Astrocyte of the cerebellum (primary cell): ENCODE data around the gene FAM237B.

Experiments
- DNase-seq: peaks from one replicate; pipeline ENCODE4 v3.0.0-alpha.2; 2011; ENCODE audit warnings: low read depth
- H3K4me3 ChIP-seq: 2 replicates; pipeline ENCODE4 v1.5.1; 2011; ENCODE audit warnings: mild to moderate bottlenecking, low read depth, low read length, moderate library complexity
- in situ Hi-C: cut with HindIII; loops from 2 replicates; pipeline ENCODE4 v1.10.0; 2017; ENCODE audit warnings: low sequenced_read_pairs
- TF ChIP-seq, protein P1 (sequence below): IDR thresholded peaks from 2 replicates; pipeline ENCODE4 v1.5.1; 2012; ENCODE audit warnings: low read length, low read depth, moderate library complexity, mild to moderate bottlenecking; ENCODE audit errors: missing control alignments

FAM237B gene

DNA sequence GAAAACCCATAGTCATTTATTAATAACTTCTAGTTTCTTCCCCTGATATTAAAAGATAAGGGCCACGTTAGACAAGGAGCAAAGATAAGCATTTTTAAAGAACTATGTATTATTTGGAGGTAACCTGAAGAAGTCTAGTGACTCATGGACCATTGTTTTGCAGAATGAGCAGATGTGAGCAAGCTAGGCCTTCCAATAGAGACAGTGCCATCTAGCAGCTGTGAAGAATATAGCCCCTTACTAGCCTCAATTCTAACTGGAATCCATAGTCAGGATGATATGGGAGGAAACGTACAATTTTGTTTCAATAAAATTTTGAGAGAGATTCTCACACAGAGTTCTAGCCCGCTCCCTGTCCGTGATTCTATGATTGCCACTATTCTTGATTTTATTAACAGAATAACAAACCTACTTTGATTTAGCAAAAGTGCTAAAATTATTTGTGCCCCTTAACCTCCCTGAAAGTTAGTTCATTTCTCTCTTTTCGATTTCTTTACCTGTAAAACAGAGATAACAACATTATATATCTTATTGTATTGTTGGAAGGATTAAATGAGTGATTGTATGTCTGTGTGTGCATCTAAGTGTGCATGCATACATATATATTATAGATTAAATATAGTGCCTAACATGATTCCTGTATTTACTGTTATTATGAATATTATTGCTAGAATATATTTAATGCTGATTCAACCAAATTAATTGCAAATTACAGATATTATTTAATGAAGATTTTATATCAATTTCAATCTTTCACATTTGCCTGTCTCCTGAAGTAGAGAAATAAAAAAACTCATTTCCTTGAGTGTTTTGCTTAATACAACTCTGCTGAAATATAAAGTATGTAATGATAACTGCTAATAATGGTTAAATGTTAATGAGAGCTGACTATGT lies 22.7 kb downstream of the FAM237B start:
- peak; percentile 59 for DNase-seq
- in situ Hi-C loops: no loop called here

DNA sequence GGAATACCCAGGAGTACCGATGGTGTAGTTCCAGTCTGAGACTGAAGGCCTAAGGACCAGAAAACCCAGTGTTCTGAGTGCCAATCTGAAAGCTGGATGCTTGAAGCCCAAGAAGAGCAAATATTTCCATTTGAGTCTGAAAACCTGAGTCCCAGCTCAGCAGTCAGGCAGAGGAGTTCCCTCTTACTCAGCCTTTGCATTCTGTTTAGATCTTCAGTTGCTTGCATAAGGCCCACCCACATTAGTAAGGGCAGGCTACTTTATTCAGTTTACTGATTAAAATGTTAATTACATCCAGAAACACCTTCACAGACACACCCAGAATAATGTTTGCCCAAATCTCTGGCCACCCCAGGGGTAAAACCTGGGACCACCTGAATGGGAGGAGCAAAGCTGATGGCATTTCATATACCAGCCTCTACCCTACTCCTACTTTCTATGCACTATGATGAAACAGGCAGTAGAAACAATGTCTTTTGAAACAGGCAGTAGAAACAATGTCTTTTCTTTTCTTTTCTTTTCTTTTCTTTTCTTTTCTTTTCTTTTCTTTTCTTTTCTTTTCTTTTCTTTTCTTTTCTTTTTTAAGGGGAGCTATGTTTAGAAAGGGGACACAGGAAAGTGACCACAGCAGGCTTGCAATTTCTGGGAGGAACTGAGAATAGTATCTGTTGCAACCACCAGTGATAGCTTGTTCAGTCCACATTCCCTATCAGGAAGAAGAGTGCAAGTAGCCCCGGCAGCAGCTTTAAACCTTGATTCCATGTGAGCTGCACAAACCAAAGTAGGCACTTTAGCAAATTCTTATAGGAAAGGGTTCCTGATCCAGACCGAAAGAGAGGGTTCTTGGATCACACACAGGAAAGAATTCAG lies 30.6 kb downstream of the FAM237B start:
- no peak overlapping the region for H3K4me3 ChIP-seq
- no peak for DNase-seq
- TF ChIP-seq, protein P1, sequence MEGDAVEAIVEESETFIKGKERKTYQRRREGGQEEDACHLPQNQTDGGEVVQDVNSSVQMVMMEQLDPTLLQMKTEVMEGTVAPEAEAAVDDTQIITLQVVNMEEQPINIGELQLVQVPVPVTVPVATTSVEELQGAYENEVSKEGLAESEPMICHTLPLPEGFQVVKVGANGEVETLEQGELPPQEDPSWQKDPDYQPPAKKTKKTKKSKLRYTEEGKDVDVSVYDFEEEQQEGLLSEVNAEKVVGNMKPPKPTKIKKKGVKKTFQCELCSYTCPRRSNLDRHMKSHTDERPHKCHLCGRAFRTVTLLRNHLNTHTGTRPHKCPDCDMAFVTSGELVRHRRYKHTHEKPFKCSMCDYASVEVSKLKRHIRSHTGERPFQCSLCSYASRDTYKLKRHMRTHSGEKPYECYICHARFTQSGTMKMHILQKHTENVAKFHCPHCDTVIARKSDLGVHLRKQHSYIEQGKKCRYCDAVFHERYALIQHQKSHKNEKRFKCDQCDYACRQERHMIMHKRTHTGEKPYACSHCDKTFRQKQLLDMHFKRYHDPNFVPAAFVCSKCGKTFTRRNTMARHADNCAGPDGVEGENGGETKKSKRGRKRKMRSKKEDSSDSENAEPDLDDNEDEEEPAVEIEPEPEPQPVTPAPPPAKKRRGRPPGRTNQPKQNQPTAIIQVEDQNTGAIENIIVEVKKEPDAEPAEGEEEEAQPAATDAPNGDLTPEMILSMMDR: no peak
- in situ Hi-C loops: no loop called here

More for the DNA sequence above, 22.7 kb downstream of the FAM237B start:
- H3K4me3 ChIP-seq: no peak overlapping the region
- TF ChIP-seq, protein P1: peak; percentile 85

DNA sequence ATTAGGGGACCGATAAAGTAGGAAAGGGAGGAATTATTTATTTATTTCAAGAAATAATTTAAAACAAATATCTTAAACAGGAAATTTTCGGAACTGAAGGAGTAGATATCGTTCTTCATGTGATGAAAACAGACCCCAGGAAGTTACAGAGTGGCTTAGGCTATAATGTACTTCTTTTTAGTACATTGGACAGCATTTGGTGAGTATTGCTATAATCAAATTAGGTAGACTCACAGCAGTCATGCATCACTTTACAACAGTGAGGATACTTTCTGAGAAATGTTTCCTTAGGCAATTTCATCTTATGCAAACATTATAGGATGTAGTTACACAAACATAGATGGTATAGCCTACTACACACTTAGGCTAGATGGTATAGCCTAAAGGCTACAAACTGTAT lies 33.0 kb downstream of the FAM237B start:
- DNase-seq: no peak
- in situ Hi-C loops: no loop called here
- TF ChIP-seq, protein P1: no peak
- no peak overlapping the region for H3K4me3 ChIP-seq

DNA sequence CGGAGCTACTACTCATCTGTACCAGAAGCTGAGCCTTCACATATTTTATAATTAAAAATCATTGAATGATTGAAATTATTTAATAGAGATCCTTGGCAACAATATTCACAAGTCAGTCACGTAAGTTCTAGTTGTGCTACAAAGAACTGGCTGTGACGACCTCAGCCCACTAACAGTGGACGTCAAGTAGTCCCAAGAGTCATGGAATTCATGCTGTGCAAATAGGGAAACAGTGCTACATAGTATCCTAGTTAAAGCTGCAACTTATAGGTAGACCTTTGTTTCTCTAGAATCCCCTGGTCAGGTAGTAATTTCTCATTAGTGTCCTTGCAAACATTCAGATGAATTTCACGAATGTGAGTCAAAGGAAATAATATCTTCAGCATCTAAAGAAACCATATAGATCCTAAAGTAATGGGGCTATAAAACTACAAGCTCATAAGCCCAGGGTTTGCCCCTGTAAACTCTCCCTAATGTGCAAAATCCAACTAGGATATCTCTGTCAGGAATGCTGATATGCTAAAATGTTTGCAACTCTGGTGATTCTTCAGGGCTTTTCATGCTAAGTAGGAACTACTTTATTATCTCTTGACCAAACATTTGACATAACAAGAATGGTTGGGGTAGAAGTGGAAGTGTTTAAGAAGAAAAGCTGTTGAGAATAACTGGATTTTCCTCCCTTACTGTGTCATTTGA lies 44.9 kb downstream of the FAM237B start:
- no peak overlapping the region for H3K4me3 ChIP-seq
- in situ Hi-C loops: no loop called here
- no peak for DNase-seq
- TF ChIP-seq, protein P1: no peak

DNA sequence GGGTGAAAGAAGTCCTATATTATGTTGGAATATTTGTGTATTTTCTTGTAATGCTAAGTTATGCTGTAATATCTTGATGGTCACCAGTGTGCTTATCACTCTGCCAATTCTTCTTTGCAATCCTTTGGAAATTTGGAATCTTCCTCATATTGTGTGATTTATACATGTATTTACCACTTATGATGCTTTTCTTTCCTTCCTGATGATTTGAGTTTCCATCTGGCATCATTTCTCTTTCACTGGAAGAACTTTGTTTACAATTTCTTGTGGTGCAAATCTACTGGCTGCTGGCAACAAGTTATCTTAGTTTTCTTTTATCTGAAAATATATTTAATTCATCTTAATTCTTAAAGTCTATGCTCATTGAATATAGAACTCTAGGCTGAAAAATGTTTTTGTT lies 46.9 kb downstream of the FAM237B start:
- TF ChIP-seq, protein P1: no peak
- H3K4me3 ChIP-seq: no peak overlapping the region
- DNase-seq: no peak
- in situ Hi-C loops: loop anchor here (25.0 kb wide), 1 partner anchor 163 kb away; no protein-coding TSS in a partner anchor

DNA sequence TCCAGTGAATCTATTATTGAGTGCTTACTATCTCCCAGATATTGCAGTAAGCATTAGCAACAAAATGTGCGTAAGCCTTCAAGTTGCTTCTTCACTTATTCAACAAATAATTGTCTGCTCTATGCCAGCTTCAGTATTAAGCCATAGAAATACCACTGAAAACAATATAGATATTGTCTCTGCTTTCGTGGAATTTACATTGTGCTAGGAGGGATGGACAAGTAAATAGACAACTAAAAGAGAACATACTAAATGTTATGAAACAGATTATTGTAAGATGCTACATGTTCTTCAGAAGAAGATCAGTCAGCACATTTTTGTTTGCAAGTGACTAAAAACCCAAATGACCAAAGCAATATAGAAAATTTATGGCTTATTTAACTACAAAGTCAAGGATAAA lies 48.9 kb downstream of the FAM237B start:
- TF ChIP-seq, protein P1: no peak
- in situ Hi-C loops: loop anchor here (25.0 kb wide), 1 partner anchor 165 kb away; no protein-coding TSS in a partner anchor
- no peak overlapping the region for H3K4me3 ChIP-seq

More for the DNA sequence above, 48.9 kb downstream of the FAM237B start:
- no peak for DNase-seq
